SK-N-SH (cell line): ENCODE data around the gene PRR33. TPM values are rescaled to one million over a fixed set of nuclear protein-coding genes. Genes with fewer than 3 reads are reported as not detected.

Experiments used
- CTCF ChIA-PET: fragments of 300-600, 350-600 bp; formaldehyde crosslinking; extraction: SDS; loops from one replicate; lab custom pipeline; 2021; lab: Yijun Ruan, JAX
- POLR2A ChIA-PET: fragments of 350-600 bp; sonication (Branson Sonifier 250); formaldehyde crosslinking; extraction: SDS; loops from one replicate; lab custom pipeline; 2020; ENCODE audit warnings: antibody characterized with exemption, inconsistent platforms; lab: Yijun Ruan, JAX
- DNase-seq: peaks from one replicate; pipeline ENCODE4 v3.0.0; 2012
- H2AFZ ChIP-seq: fragments of 200-600 bp; sonication (generic); 2 replicates; pipeline ENCODE4 v1.8.1; 2016; ENCODE audit warnings: antibody characterized with exemption, mild to moderate bottlenecking, low read depth
- H3F3A ChIP-seq: fragments of 200-600 bp; sonication (generic); replicated peaks from 2 replicates; pipeline ENCODE3; 2016; ENCODE audit warnings: antibody characterized with exemption, mild to moderate bottlenecking; ENCODE audit not compliant: insufficient read depth
- H3K27ac ChIP-seq, 2 experiments: fragments of 200-500 bp in 1 of 2; fragments of 200-600 bp in 1 of 2; sonication (Bioruptor generic) in 1 of 2; sonication (generic), shearing (Covaris generic) in 1 of 2; 2 replicates each; pipeline versions ENCODE4 v1.5.1 to v1.6.1; 2014 to 2016; ENCODE audit warnings: low read depth in 2 of 2, inconsistent platforms in 1 of 2, low read length in 1 of 2, mild to moderate bottlenecking in 1 of 2, mixed read lengths in 1 of 2
- H3K27me3 ChIP-seq: fragments of 200-600 bp; sonication (generic), shearing (Covaris generic); 2 replicates; pipeline ENCODE4 v1.6.1; 2016; ENCODE audit warnings: mixed run types; ENCODE audit not compliant: insufficient read depth
- H3K36me3 ChIP-seq, 2 experiments: fragments of 200-500 bp in 1 of 2; fragments of 200-600 bp in 1 of 2; sonication (Bioruptor generic) in 1 of 2; sonication (generic) in 1 of 2; replicated peaks in 1 of 2; 2 replicates each; pipeline versions ENCODE3 to v1.5.1; 2014 to 2016; ENCODE audit warnings: low read length in 1 of 2, mild to moderate bottlenecking in 1 of 2; ENCODE audit not compliant: insufficient read depth in 2 of 2, control insufficient read depth in 1 of 2
- H3K4me1 ChIP-seq, 2 experiments: fragments of 200-500 bp in 1 of 2; fragments of 200-600 bp in 1 of 2; sonication (Bioruptor generic) in 1 of 2; sonication (generic), shearing (Covaris generic) in 1 of 2; 2 replicates each; pipeline versions ENCODE4 v1.5.1 to v1.6.1; 2014 to 2016; ENCODE audit warnings: low read depth in 1 of 2, low read length in 1 of 2, mixed run types in 1 of 2; ENCODE audit not compliant: insufficient read depth in 2 of 2, control insufficient read depth in 1 of 2
- H3K4me2 ChIP-seq: fragments of 200-600 bp; sonication (generic), shearing (Covaris generic); 2 replicates; pipeline ENCODE4 v1.6.1; 2017; ENCODE audit warnings: mixed run types
- H3K4me3 ChIP-seq, 2 experiments: fragments of 200-500 bp in 1 of 2; fragments of 200-600 bp in 1 of 2; sonication (Bioruptor generic) in 1 of 2; sonication (generic), shearing (Covaris generic) in 1 of 2; 2 replicates each; pipeline versions ENCODE4 v1.5.1 to v1.8.1; 2014 to 2016; ENCODE audit warnings: low read depth in 2 of 2, inconsistent platforms in 1 of 2, low read length in 1 of 2, mild to moderate bottlenecking in 1 of 2, mixed read lengths in 1 of 2, moderate library complexity in 1 of 2
- H3K79me2 ChIP-seq: fragments of 200-600 bp; sonication (generic); 2 replicates; pipeline ENCODE4 v1.8.1; 2017; ENCODE audit warnings: mild to moderate bottlenecking; ENCODE audit not compliant: insufficient read depth
- H3K9ac ChIP-seq: fragments of 200-600 bp; sonication (generic); 2 replicates; pipeline ENCODE4 v1.6.1; 2017; ENCODE audit warnings: mixed run types
- H3K9me2 ChIP-seq: fragments of 200-600 bp; sonication (generic); 2 replicates; pipeline ENCODE4 v1.6.1; 2017; ENCODE audit warnings: mixed run types
- H3K9me3 ChIP-seq: fragments of 200-600 bp; sonication (generic); 2 replicates; pipeline ENCODE4 v1.6.1; 2017; ENCODE audit warnings: mixed run types, mild to moderate bottlenecking, moderate library complexity
- H4K20me1 ChIP-seq: fragments of 200-600 bp; sonication (generic); 2 replicates; pipeline ENCODE4 v1.6.1; 2017; ENCODE audit warnings: mild to moderate bottlenecking, mixed run types; ENCODE audit not compliant: insufficient read depth
- EP300 ChIP-seq, 2 experiments: IDR thresholded peaks; 2 replicates each; pipeline versions ENCODE4 v1.4.0 to v1.6.1; 2012; ENCODE audit warnings: borderline replicate concordance in 1 of 2, low read depth in 1 of 2, low read length in 1 of 2
- FOSL2 ChIP-seq: IDR thresholded peaks from 2 replicates; pipeline ENCODE4 v1.4.0; 2012; ENCODE audit warnings: low read depth, mild to moderate bottlenecking, moderate library complexity, borderline replicate concordance
- FOXJ3 ChIP-seq: sonication (generic); formaldehyde crosslinking; IDR thresholded peaks from 2 replicates; pipeline ENCODE4 v1.5.1; 2020; ENCODE audit warnings: mild to moderate bottlenecking, missing genetic modification reagents
- GATA2 ChIP-seq: sonication (generic); formaldehyde crosslinking; IDR thresholded peaks from 2 replicates; pipeline ENCODE4 v1.5.0; 2020; ENCODE audit warnings: mild to moderate bottlenecking, missing genetic modification reagents
- RAD21 ChIP-seq: IDR thresholded peaks from 2 replicates; pipeline ENCODE4 v1.6.1; 2012; ENCODE audit warnings: mild to moderate bottlenecking, low read length
- RFX5 ChIP-seq: IDR thresholded peaks from 2 replicates; pipeline ENCODE4 v1.6.1; 2012; ENCODE audit warnings: mild to moderate bottlenecking, improper control_type of control experiment, low read length
- RXRA ChIP-seq: IDR thresholded peaks from 2 replicates; pipeline ENCODE4 v1.4.0; 2012; ENCODE audit warnings: low read depth, mild to moderate bottlenecking, borderline replicate concordance
- SMC3 ChIP-seq: IDR thresholded peaks from 2 replicates; pipeline ENCODE4 v1.6.1; 2012; ENCODE audit warnings: low read depth, low read length, improper control_type of control experiment
- TAF1 ChIP-seq: IDR thresholded peaks from 2 replicates; pipeline ENCODE4 v1.6.1; 2012; ENCODE audit warnings: low read depth, mild to moderate bottlenecking, low read length, moderate library complexity, borderline replicate concordance
- TCF12 ChIP-seq: IDR thresholded peaks from 2 replicates; pipeline ENCODE4 v1.4.0; 2012
- USF1 ChIP-seq: IDR thresholded peaks from 2 replicates; pipeline ENCODE4 v1.4.0; 2012; ENCODE audit warnings: low read depth, borderline replicate concordance
- USF2 ChIP-seq: fragments of 150-350 bp; IDR thresholded peaks from 2 replicates; pipeline ENCODE4 v1.6.1; 2017; ENCODE audit warnings: antibody characterized with exemption, low read length, low read depth, borderline replicate concordance
- WGBS: methylation state at CpG from one replicate; pipeline ENCODE4 v1.1.6; 2017; ENCODE audit warnings: low lambda C conversion rate; 5-methylcytosine and 5-hydroxymethylcytosine counted together
- polyA plus RNA-seq, 3 experiments: library from polyadenylated mRNA; depleted of rRNA; stranded (reverse); fragments of >200 nt; gene quantifications; 2 replicates each; pipeline ENCODE4 v1.2.3, GENCODE V29; 2012
- TF ChIP-seq, protein P1 (sequence below): IDR thresholded peaks from 2 replicates; pipeline ENCODE4 v1.6.1; 2012; ENCODE audit warnings: mild to moderate bottlenecking, low read depth, low read length, moderate library complexity
- TF ChIP-seq, protein P2 (sequence below): IDR thresholded peaks from 2 replicates; pipeline ENCODE4 v1.4.0; 2012; ENCODE audit warnings: low read depth, borderline replicate concordance

The PRR33 gene
- polyA plus RNA-seq, 1 of the 3 experiments (the other 2 are of a cell fraction): not detected

DNA sequence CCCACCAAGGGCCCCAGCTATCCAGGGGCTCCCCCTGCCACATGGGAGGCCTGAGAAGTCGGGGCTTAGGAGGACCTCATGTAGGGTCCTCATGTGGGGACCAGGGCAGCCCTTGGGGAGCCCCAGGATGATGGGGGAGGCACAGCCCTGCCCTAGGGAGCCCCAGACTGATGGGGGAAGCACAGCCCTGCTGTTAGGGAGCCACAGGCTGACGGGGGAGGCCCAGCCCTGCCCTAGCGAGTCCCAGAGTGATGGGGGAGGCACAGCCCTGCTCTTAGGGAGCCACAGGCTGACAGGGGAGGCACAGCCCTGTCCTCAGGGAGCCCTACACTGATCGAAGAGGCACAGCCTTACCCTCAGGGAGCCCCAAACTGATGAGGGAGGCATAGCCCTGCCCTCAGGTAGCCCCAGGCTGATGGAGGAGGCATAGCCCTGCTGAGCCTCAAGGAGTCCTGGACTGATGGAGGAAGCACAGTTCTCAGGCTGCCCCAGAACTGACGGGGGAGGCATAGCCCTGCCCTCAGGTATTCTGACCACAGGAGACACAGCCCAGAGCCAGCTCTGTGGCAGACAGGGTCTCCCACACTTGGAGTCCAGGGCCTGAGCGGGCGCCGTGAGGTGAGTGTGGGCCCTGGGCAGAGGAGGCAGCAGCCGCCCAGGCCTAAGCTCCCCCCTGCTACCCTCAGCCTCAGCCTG lies 10.8 kb downstream of the PRR33 start (continued):
- TF ChIP-seq, protein P1, sequence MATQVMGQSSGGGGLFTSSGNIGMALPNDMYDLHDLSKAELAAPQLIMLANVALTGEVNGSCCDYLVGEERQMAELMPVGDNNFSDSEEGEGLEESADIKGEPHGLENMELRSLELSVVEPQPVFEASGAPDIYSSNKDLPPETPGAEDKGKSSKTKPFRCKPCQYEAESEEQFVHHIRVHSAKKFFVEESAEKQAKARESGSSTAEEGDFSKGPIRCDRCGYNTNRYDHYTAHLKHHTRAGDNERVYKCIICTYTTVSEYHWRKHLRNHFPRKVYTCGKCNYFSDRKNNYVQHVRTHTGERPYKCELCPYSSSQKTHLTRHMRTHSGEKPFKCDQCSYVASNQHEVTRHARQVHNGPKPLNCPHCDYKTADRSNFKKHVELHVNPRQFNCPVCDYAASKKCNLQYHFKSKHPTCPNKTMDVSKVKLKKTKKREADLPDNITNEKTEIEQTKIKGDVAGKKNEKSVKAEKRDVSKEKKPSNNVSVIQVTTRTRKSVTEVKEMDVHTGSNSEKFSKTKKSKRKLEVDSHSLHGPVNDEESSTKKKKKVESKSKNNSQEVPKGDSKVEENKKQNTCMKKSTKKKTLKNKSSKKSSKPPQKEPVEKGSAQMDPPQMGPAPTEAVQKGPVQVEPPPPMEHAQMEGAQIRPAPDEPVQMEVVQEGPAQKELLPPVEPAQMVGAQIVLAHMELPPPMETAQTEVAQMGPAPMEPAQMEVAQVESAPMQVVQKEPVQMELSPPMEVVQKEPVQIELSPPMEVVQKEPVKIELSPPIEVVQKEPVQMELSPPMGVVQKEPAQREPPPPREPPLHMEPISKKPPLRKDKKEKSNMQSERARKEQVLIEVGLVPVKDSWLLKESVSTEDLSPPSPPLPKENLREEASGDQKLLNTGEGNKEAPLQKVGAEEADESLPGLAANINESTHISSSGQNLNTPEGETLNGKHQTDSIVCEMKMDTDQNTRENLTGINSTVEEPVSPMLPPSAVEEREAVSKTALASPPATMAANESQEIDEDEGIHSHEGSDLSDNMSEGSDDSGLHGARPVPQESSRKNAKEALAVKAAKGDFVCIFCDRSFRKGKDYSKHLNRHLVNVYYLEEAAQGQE: no peak

GRCh38 chr11:1879941-1880720 lies 11.6 kb downstream of the PRR33 start:
- no peak for TF ChIP-seq RFX5
- TF ChIP-seq EP300 (IDR thresholded peaks at IDR 0.05; ENCODE audit: borderline replicate concordance in 1 of 2, low read depth in 1 of 2, low read length in 1 of 2): no peak
- TF ChIP-seq RAD21: no peak
- TF ChIP-seq GATA2: no peak
- TF ChIP-seq RXRA: no peak
- no peak for TF ChIP-seq USF2
- no peak for TF ChIP-seq FOXJ3 (CRISPR knock-in tag)
- TF ChIP-seq TAF1: no peak
- TF ChIP-seq, protein P2, sequence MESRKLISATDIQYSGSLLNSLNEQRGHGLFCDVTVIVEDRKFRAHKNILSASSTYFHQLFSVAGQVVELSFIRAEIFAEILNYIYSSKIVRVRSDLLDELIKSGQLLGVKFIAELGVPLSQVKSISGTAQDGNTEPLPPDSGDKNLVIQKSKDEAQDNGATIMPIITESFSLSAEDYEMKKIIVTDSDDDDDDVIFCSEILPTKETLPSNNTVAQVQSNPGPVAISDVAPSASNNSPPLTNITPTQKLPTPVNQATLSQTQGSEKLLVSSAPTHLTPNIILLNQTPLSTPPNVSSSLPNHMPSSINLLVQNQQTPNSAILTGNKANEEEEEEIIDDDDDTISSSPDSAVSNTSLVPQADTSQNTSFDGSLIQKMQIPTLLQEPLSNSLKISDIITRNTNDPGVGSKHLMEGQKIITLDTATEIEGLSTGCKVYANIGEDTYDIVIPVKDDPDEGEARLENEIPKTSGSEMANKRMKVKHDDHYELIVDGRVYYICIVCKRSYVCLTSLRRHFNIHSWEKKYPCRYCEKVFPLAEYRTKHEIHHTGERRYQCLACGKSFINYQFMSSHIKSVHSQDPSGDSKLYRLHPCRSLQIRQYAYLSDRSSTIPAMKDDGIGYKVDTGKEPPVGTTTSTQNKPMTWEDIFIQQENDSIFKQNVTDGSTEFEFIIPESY: no peak
- TF ChIP-seq FOSL2: no peak
- TF ChIP-seq USF1: no peak
- no peak for TF ChIP-seq TCF12
- no peak for TF ChIP-seq SMC3
- POLR2A ChIA-PET: interaction anchor here (1.2 kb wide), 1 partner anchor 117 kb away, joined by 4 read pairs; the partner anchor contains the start of gene H19
- peak; percentile 25 for DNase-seq
- no peaks in the 10 kb centered on the region for H3K9me3 ChIP-seq
- CTCF ChIA-PET: interaction anchor here (0.6 to 5.0 kb wide), 7 partner anchors 42 to 271 kb away, joined by 3 to 179 read pairs (median 32); partner anchors contain the start of gene TNNI2
- H3K27ac ChIP-seq: no peak overlapping the region; a peak in 1 of 4 replicates
- no peaks in the 10 kb centered on the region for H3K36me3 ChIP-seq
- H3K27me3 ChIP-seq: no peaks in the 10 kb centered on the region
- no peak overlapping the region for H3K9ac ChIP-seq
- H3K4me1 ChIP-seq: peaks cover 0 to 43% of the 10 kb centered on the region in 2 experiments; a peak in 2 of 4 replicates
- H3K4me3 ChIP-seq: no peak overlapping the region
- H3K9me2 ChIP-seq: no peaks in the 10 kb centered on the region
- no peaks in the 10 kb centered on the region for H3F3A ChIP-seq
- H4K20me1 ChIP-seq: no peaks in the 10 kb centered on the region
- no peak overlapping the region for H3K4me2 ChIP-seq
- H3K79me2 ChIP-seq: no peaks in the 10 kb centered on the region
- H2AFZ ChIP-seq: no peak overlapping the region
- WGBS: 87% methylated on average over 20 of the region's 32 CpGs
